Measurements from ENCODE around the gene CACNG6.
"Not testable (repeated sequence)": the region's sequence is repeated elsewhere in the genome, so short reads cannot be mapped to it uniquely, and the experiment has no call there.

Gene CACNG6

GRCh38 chr19:53991224-53992113 lies at the start of gene CACNG6:
Gene CACNG6 (plus strand): TSS chr19:53991637. CDS start chr19:53992878, 1,241 bp downstream.
- Histone ChIP-seq H3K9ac (peak within 1 kb of the TSS; percentile 81 to 97 (median 87)), H3K4me2 (peak within 1 kb of the TSS; percentile 86 to 98 (median 93)), H3K27me3 (peaks cover 0 to 13% (median 4%) of the 10 kb centered on the region in 11 experiments; a peak in 6 of 22 replicates), H3K9me3 (replicated peaks in 1 of 11) (no peaks in the 10 kb centered on the region), H3K4me3 (peak within 1 kb of the TSS; percentile 53 to 78 (median 62)), H3K4me1 (peaks cover 30 to 87% (median 65%) of the 10 kb centered on the region in 10 experiments), H3K27ac (peak within 1 kb of the TSS; percentile 80 to 98 (median 88)), H3K36me3 (no peaks in the 10 kb centered on the region), H4K20me1 (no peaks in the 10 kb centered on the region; a peak in 1 of 22 replicates)
- no peak for TF ChIP-seq Cebpa-rat (IDR thresholded peaks at IDR 0.05)

GRCh38 chr19:53942001-53942786 lies 49.2 kb upstream of the CACNG6 start:
- no peak overlapping the region for H3K4me3 ChIP-seq
- no peaks in the 10 kb centered on the region for H3K36me3 ChIP-seq
- no peaks in the 10 kb centered on the region for H4K20me1 ChIP-seq
- H3K27me3 ChIP-seq, result no peaks in the 10 kb centered on the region
- no peak overlapping the region for H3K4me2 ChIP-seq
- H3K4me1 ChIP-seq, result peaks cover 0 to 12% (median 0%) of the 10 kb centered on the region in 10 experiments; a peak in 6 of 20 replicates
- H3K27ac ChIP-seq, result no peak overlapping the region
- TF ChIP-seq Cebpa-rat (IDR thresholded peaks at IDR 0.05), result no peak
- H3K9ac ChIP-seq, result no peak overlapping the region
- peaks cover 0 to 13% (median 9%) of the 10 kb centered on the region in 11 experiments; a peak in 12 of 22 replicates for H3K9me3 ChIP-seq (replicated peaks in 1 of 11)

GRCh38 chr19:53944416-53944815 lies 47.0 kb upstream of the CACNG6 start:
- H3K4me2 ChIP-seq, result no peak overlapping the region
- H4K20me1 ChIP-seq, result no peaks in the 10 kb centered on the region
- H3K9ac ChIP-seq, result no peak overlapping the region
- no peak overlapping the region for H3K4me3 ChIP-seq
- peaks cover 0 to 12% (median 0%) of the 10 kb centered on the region in 10 experiments; a peak in 8 of 20 replicates for H3K4me1 ChIP-seq
- no peak overlapping the region for H3K27ac ChIP-seq
- no peaks in the 10 kb centered on the region for H3K27me3 ChIP-seq
- TF ChIP-seq Cebpa-rat (IDR thresholded peaks at IDR 0.05), result no peak
- H3K9me3 ChIP-seq (replicated peaks in 1 of 11), result peaks cover 0 to 13% (median 9%) of the 10 kb centered on the region in 11 experiments; a peak in 12 of 22 replicates
- no peaks in the 10 kb centered on the region for H3K36me3 ChIP-seq

GRCh38 chr19:53944933-53945332 lies 46.5 kb upstream of the CACNG6 start:
- H3K9me3 ChIP-seq (replicated peaks in 1 of 11), result peaks cover 0 to 13% (median 9%) of the 10 kb centered on the region in 11 experiments; a peak in 12 of 22 replicates
- H3K4me3 ChIP-seq, result no peak overlapping the region
- H3K27ac ChIP-seq, result no peak overlapping the region
- no peaks in the 10 kb centered on the region for H3K36me3 ChIP-seq
- no peaks in the 10 kb centered on the region for H3K27me3 ChIP-seq
- H3K9ac ChIP-seq, result no peak overlapping the region
- peaks cover 0 to 12% (median 0%) of the 10 kb centered on the region in 10 experiments; a peak in 8 of 20 replicates for H3K4me1 ChIP-seq
- H3K4me2 ChIP-seq, result no peak overlapping the region
- no peaks in the 10 kb centered on the region for H4K20me1 ChIP-seq
- no peak for TF ChIP-seq Cebpa-rat (IDR thresholded peaks at IDR 0.05)

- Histone ChIP-seq H4K20me1 (no peaks in the 10 kb centered on the region), H3K4me2 (peak overlapping the region in 3 of 11 experiments; percentile 5 to 84 (median 80); a peak in 4 of 22 replicates), H3K9ac (peak overlapping the region in 2 of 11 experiments; percentile 37 to 55; a peak in 3 of 22 replicates), H3K27me3 (no peaks in the 10 kb centered on the region), H3K27ac (peak overlapping the region in 1 of 11 experiments; percentile 43; a peak in 3 of 22 replicates), H3K4me1 (peaks cover 0 to 12% (median 0%) of the 10 kb centered on the region in 10 experiments; a peak in 8 of 20 replicates), H3K9me3 (replicated peaks in 1 of 11) (peaks cover 0 to 13% (median 9%) of the 10 kb centered on the region in 11 experiments; a peak in 12 of 22 replicates), H3K4me3 (peak overlapping the region in 2 of 10 experiments; percentile 43 to 47; a peak in 4 of 20 replicates), H3K36me3 (no peaks in the 10 kb centered on the region)
- no peak for TF ChIP-seq Cebpa-rat (IDR thresholded peaks at IDR 0.05)
Measured at GRCh38 chr19:53945441-53945840, 46.0 kb upstream of the CACNG6 start.

GRCh38 chr19:53945998-53946397 lies 45.4 kb upstream of the CACNG6 start:
- peak in 2 of 11 experiments; percentile 40 to 52; a peak in 3 of 22 replicates for TF ChIP-seq Cebpa-rat (IDR thresholded peaks at IDR 0.05)
- Histone ChIP-seq H3K27ac (peak overlapping the region in 1 of 11 experiments; percentile 43; a peak in 2 of 22 replicates), H3K4me2 (peak overlapping the region in 3 of 11 experiments; percentile 5 to 84 (median 80); a peak in 4 of 22 replicates), H3K9ac (peak overlapping the region in 2 of 11 experiments; percentile 37 to 55; a peak in 3 of 22 replicates), H4K20me1 (no peaks in the 10 kb centered on the region), H3K36me3 (no peaks in the 10 kb centered on the region), H3K4me3 (peak overlapping the region in 2 of 10 experiments; percentile 43 to 47; a peak in 4 of 20 replicates), H3K9me3 (replicated peaks in 1 of 11) (peaks cover 0 to 13% (median 9%) of the 10 kb centered on the region in 11 experiments; a peak in 12 of 22 replicates), H3K27me3 (no peaks in the 10 kb centered on the region), H3K4me1 (peaks cover 3 to 13% (median 4%) of the 10 kb centered on the region in 10 experiments)

- H3K27me3 ChIP-seq, result no peaks in the 10 kb centered on the region
- H3K4me3 ChIP-seq, result no peak overlapping the region
- H3K27ac ChIP-seq, result no peak overlapping the region
- no peak overlapping the region for H3K4me2 ChIP-seq
- no peaks in the 10 kb centered on the region for H3K36me3 ChIP-seq
- H3K9ac ChIP-seq, result no peak overlapping the region
- H3K4me1 ChIP-seq, result peaks cover 17 to 29% (median 19%) of the 10 kb centered on the region in 10 experiments
- no peak for TF ChIP-seq Cebpa-rat (IDR thresholded peaks at IDR 0.05)
- H4K20me1 ChIP-seq, result no peaks in the 10 kb centered on the region
- H3K9me3 ChIP-seq (replicated peaks in 1 of 11), result peaks cover 0 to 5% (median 1%) of the 10 kb centered on the region in 11 experiments; a peak in 10 of 22 replicates
Measured at GRCh38 chr19:53947624-53948023, 43.8 kb upstream of the CACNG6 start.

GRCh38 chr19:53948611-53949010 lies 42.8 kb upstream of the CACNG6 start:
- H3K4me2 ChIP-seq; H3K4me3 ChIP-seq; H4K20me1 ChIP-seq; H3K27ac ChIP-seq; H3K9me3 ChIP-seq (replicated peaks in 1 of 11); H3K27me3 ChIP-seq; H3K9ac ChIP-seq; H3K36me3 ChIP-seq: not testable (repeated sequence)
- peaks cover 17 to 29% (median 19%) of the 10 kb centered on the region in 10 experiments for H3K4me1 ChIP-seq

Measured in BLaER1 treated with 17β-estradiol and CSF1 and Interleukin-3, amounts not matched to agents 10 nM and 100 nM (cell line).